ENCODE measurements around the gene SAP30L. TPM values are rescaled to one million over a fixed set of nuclear protein-coding genes. Genes with fewer than 3 reads are reported as not detected.

SAP30L gene
- total and polyA plus RNA-seq, 4 donors, result 18.2 to 35.4 (median 30.0) TPM

DNA sequence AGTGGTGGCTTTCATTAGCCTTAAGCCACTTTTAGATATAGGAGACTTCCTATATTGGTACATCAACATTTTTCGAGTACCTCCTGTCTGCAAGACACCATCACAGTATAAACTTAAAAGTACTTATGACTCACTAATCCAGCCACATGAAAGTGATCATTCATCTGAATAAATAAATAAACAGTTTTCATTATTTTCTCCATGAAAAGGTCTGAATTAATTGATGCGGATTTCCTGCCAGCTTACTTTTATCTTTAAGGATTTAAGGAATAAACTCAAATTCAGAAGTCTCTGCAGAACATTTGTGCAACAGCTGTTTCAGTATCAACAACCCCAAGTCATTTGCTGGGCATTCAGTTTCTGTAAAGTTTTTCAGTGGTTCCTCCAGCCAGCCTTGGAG is 4.0 kb downstream of the SAP30L start:
- no peaks in the 10 kb centered on the region for H3K27me3 ChIP-seq (ENCODE audit: control insufficient read depth in 3 of 3, insufficient read depth in 3 of 3, low read length in 2 of 3)
- H3K9ac ChIP-seq (ENCODE audit: insufficient read depth in 1 of 2, low read length in 2 of 2), result no peak overlapping the region
- WGBS, 2 donors, result 79 to 83% methylated on average over 2 of the region's 2 CpGs
- DNase-seq (no peak), ATAC-seq (ENCODE audit: insufficient read depth, low FRiP score) (no peak)
- H3K4me3 ChIP-seq, result no peak overlapping the region
- H3K4me1 ChIP-seq (ENCODE audit: control insufficient read depth in 5 of 5, insufficient read depth in 5 of 5, low read length in 5 of 5), result peaks cover 3 to 15% (median 8%) of the 10 kb centered on the region in 5 donors
- H3K9me3 ChIP-seq (ENCODE audit: control insufficient read depth in 4 of 4, insufficient read depth in 3 of 4, low read length in 3 of 4), result no peaks in the 10 kb centered on the region
- TF ChIP-seq, protein P1, sequence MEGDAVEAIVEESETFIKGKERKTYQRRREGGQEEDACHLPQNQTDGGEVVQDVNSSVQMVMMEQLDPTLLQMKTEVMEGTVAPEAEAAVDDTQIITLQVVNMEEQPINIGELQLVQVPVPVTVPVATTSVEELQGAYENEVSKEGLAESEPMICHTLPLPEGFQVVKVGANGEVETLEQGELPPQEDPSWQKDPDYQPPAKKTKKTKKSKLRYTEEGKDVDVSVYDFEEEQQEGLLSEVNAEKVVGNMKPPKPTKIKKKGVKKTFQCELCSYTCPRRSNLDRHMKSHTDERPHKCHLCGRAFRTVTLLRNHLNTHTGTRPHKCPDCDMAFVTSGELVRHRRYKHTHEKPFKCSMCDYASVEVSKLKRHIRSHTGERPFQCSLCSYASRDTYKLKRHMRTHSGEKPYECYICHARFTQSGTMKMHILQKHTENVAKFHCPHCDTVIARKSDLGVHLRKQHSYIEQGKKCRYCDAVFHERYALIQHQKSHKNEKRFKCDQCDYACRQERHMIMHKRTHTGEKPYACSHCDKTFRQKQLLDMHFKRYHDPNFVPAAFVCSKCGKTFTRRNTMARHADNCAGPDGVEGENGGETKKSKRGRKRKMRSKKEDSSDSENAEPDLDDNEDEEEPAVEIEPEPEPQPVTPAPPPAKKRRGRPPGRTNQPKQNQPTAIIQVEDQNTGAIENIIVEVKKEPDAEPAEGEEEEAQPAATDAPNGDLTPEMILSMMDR (IDR thresholded peaks at IDR 0.05; ENCODE audit: control extremely low read depth, extremely low read depth), result no peak
- no peak overlapping the region for H3K27ac ChIP-seq (ENCODE audit: low read depth in 1 of 2, low read length in 1 of 2)
- H3K36me3 ChIP-seq (ENCODE audit: control insufficient read depth in 4 of 4, insufficient read depth in 4 of 4, low read length in 4 of 4), result peaks cover 9 to 33% (median 22%) of the 10 kb centered on the region in 4 donors

DNA sequence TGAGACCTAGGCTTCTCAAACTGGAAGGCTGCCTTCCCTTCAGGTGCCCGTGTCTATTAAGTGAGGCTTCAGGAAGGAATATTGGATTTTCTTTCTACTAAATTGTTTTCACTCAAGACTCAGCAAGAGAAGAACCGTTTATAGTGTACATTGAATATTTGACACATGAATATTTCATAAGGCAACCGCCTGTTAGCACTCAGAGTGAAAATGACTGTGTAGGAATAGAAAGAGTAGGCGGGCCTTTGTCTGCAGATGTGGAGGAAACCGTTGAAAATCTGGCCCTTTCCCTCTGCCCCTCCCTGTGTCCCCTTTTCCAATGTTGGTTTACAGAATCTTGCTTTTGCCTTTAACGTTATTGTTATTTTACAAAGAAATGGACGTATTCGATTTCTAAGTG is 6.2 kb downstream of the SAP30L start:
- H3K27ac ChIP-seq (ENCODE audit: low read depth in 1 of 2, low read length in 1 of 2), result no peak overlapping the region
- no peaks in the 10 kb centered on the region for H3K9me3 ChIP-seq (ENCODE audit: control insufficient read depth in 4 of 4, insufficient read depth in 3 of 4, low read length in 3 of 4)
- no peak overlapping the region for H3K9ac ChIP-seq (ENCODE audit: insufficient read depth in 1 of 2, low read length in 2 of 2)
- H3K4me1 ChIP-seq (ENCODE audit: control insufficient read depth in 5 of 5, insufficient read depth in 5 of 5, low read length in 5 of 5), result peaks cover 3 to 12% (median 7%) of the 10 kb centered on the region in 5 donors
- DNase-seq (no peak), ATAC-seq (ENCODE audit: insufficient read depth, low FRiP score) (no peak)
- H3K4me3 ChIP-seq, result no peak overlapping the region
- 89 to 91% methylated on average over 8 of the region's 8 CpGs for WGBS, 2 donors
- TF ChIP-seq, protein P1 (IDR thresholded peaks at IDR 0.05; ENCODE audit: control extremely low read depth, extremely low read depth), result no peak
- peaks cover 20 to 46% (median 38%) of the 10 kb centered on the region in 4 donors for H3K36me3 ChIP-seq (ENCODE audit: control insufficient read depth in 4 of 4, insufficient read depth in 4 of 4, low read length in 4 of 4)
- no peaks in the 10 kb centered on the region for H3K27me3 ChIP-seq (ENCODE audit: control insufficient read depth in 3 of 3, insufficient read depth in 3 of 3, low read length in 2 of 3)

DNA sequence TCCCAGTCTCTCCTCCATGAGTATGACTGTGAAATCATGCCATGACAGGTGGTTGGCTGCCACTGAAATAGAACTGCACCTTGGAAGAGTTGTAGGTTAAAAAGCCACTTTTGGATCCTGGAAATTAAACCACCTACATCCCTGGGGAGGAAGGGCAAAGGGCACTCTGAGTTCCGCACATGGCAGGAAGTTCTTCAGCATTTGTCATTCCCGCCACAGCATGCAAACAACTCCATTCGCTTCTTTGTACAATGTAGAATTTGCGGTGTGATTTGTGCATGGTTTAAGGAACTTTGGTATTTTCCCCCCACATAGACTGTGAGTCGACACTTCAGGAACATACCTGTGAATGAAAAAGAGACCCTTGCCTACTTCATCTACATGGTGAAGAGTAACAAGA is 9.8 kb downstream of the SAP30L start:
- Histone ChIP-seq H3K4me3 (no peak overlapping the region), H3K9me3 (ENCODE audit: control insufficient read depth in 4 of 4, insufficient read depth in 3 of 4, low read length in 3 of 4) (no peaks in the 10 kb centered on the region), H3K27me3 (ENCODE audit: control insufficient read depth in 3 of 3, insufficient read depth in 3 of 3, low read length in 2 of 3) (no peaks in the 10 kb centered on the region), H3K9ac (ENCODE audit: insufficient read depth in 1 of 2, low read length in 2 of 2) (no peak overlapping the region), H3K27ac (ENCODE audit: low read depth in 1 of 2, low read length in 1 of 2) (no peak overlapping the region), H3K4me1 (ENCODE audit: control insufficient read depth in 5 of 5, insufficient read depth in 5 of 5, low read length in 5 of 5) (peaks cover 0 to 5% (median 0%) of the 10 kb centered on the region in 5 donors), H3K36me3 (ENCODE audit: control insufficient read depth in 4 of 4, insufficient read depth in 4 of 4, low read length in 4 of 4) (peaks cover 38 to 53% (median 44%) of the 10 kb centered on the region in 4 donors)
- WGBS, 2 donors, result 88% methylated on average over 5 of the region's 5 CpGs
- DNase-seq (no peak), ATAC-seq (ENCODE audit: insufficient read depth, low FRiP score) (no peak)
- TF ChIP-seq, protein P1 (IDR thresholded peaks at IDR 0.05; ENCODE audit: control extremely low read depth, extremely low read depth), result no peak

DNA sequence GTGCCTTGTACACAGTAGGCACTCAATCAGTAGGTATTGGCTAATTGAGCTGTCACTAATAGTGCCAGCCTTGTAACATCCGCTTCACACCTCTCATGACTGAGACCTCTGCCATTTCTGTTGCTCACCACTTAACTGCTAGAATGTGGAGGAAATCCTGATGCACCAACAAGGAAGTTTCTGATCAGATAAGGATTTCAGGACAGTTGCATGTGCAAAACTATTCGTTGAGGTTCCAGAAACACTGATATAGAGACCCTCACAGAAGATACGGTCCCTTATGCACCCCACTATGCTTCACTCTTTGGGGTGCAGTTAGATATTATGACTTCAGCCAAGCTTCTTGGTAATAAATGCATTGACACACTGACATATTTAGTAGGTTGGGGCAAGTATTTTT is 10.7 kb downstream of the SAP30L start:
- TF ChIP-seq, protein P1 (IDR thresholded peaks at IDR 0.05; ENCODE audit: control extremely low read depth, extremely low read depth), result no peak
- Histone ChIP-seq H3K27me3 (ENCODE audit: control insufficient read depth in 3 of 3, insufficient read depth in 3 of 3, low read length in 2 of 3) (no peaks in the 10 kb centered on the region), H3K4me3 (no peak overlapping the region), H3K4me1 (ENCODE audit: control insufficient read depth in 5 of 5, insufficient read depth in 5 of 5, low read length in 5 of 5) (peaks cover 0 to 5% (median 0%) of the 10 kb centered on the region in 5 donors), H3K36me3 (ENCODE audit: control insufficient read depth in 4 of 4, insufficient read depth in 4 of 4, low read length in 4 of 4) (peaks cover 35 to 49% (median 41%) of the 10 kb centered on the region in 4 donors), H3K9ac (ENCODE audit: insufficient read depth in 1 of 2, low read length in 2 of 2) (no peak overlapping the region), H3K27ac (ENCODE audit: low read depth in 1 of 2, low read length in 1 of 2) (no peak overlapping the region), H3K9me3 (ENCODE audit: control insufficient read depth in 4 of 4, insufficient read depth in 3 of 4, low read length in 3 of 4) (no peaks in the 10 kb centered on the region)
- DNase-seq (no peak), ATAC-seq (ENCODE audit: insufficient read depth, low FRiP score) (no peak)
- 65 to 79% methylated on average over 3 of the region's 3 CpGs for WGBS, 2 donors
